H9 (cell line): ENCODE data around the gene ZBTB44. TPM values are rescaled to one million over a fixed set of nuclear protein-coding genes. Genes with fewer than 3 reads are reported as not detected.
"Not testable (repeated sequence)": the region's sequence is repeated elsewhere in the genome, so short reads cannot be mapped to it uniquely, and the experiment has no call there.

Experiments
- DNase-seq: peaks from one replicate; pipeline ENCODE4 v3.0.0-alpha.2; 2017
- H2AFZ ChIP-seq: one replicate; pipeline ENCODE4 v1.6.1; 2013; ENCODE audit warnings: mild to moderate bottlenecking, low read length, control low read depth, moderate library complexity
- H2AK5ac ChIP-seq: 2 replicates; pipeline ENCODE4 v1.6.1; 2013; ENCODE audit warnings: low read length, control low read depth, mixed read lengths; ENCODE audit not compliant: insufficient read length
- H2BK120ac ChIP-seq: one replicate; pipeline ENCODE4 v1.6.1; 2013; ENCODE audit warnings: low read depth, mild to moderate bottlenecking, low read length, control low read depth, inconsistent platforms; ENCODE audit not compliant: poor library complexity, severe bottlenecking
- H2BK12ac ChIP-seq: 2 replicates; pipeline ENCODE4 v1.6.1; 2013; ENCODE audit warnings: low read length, control low read depth, mixed read lengths, low read depth; ENCODE audit not compliant: insufficient read length
- H2BK15ac ChIP-seq: 2 replicates; pipeline ENCODE4 v1.6.1; 2013; ENCODE audit warnings: low read depth, low read length, control low read depth
- H2BK20ac ChIP-seq: one replicate; pipeline ENCODE4 v1.6.1; 2013; ENCODE audit warnings: low read depth, mild to moderate bottlenecking, low read length, control low read depth, inconsistent platforms; ENCODE audit not compliant: poor library complexity, severe bottlenecking
- H2BK5ac ChIP-seq: 2 replicates; pipeline ENCODE4 v1.6.1; 2013; ENCODE audit warnings: low read length, control low read depth, mixed read lengths; ENCODE audit not compliant: insufficient read length
- H3K14ac ChIP-seq: 2 replicates; pipeline ENCODE4 v1.6.1; 2013; ENCODE audit warnings: low read length, control low read depth; ENCODE audit not compliant: insufficient read depth
- H3K18ac ChIP-seq: 2 replicates; pipeline ENCODE4 v1.6.1; 2013; ENCODE audit warnings: low read depth, mild to moderate bottlenecking, mixed read lengths, low read length, control low read depth; ENCODE audit not compliant: insufficient read length
- H3K23ac ChIP-seq: 2 replicates; pipeline ENCODE4 v1.6.1; 2013; ENCODE audit warnings: low read length, control low read depth, mixed read lengths, low read depth; ENCODE audit not compliant: insufficient read length
- H3K23me2 ChIP-seq: 2 replicates; pipeline ENCODE4 v1.6.1; 2013; ENCODE audit warnings: low read depth, mild to moderate bottlenecking, mixed read lengths, low read length, control low read depth; ENCODE audit not compliant: insufficient read length, poor library complexity, severe bottlenecking
- H3K27ac ChIP-seq: 2 replicates; pipeline ENCODE4 v1.5.1; 2013; ENCODE audit warnings: low read length, control low read depth, mixed read lengths, low read depth; ENCODE audit not compliant: insufficient read length
- H3K27me3 ChIP-seq: 2 replicates; pipeline ENCODE4 v1.6.1; 2013; ENCODE audit warnings: low read length, control low read depth, inconsistent platforms; ENCODE audit not compliant: insufficient read depth
- H3K4ac ChIP-seq: 2 replicates; pipeline ENCODE4 v1.6.1; 2013; ENCODE audit warnings: low read depth, mild to moderate bottlenecking, control low read depth, inconsistent platforms, low read length, moderate library complexity
- H3K4me1 ChIP-seq: 2 replicates; pipeline ENCODE4 v1.6.1; 2013; ENCODE audit warnings: low read length, control low read depth, inconsistent platforms; ENCODE audit not compliant: insufficient read depth
- H3K4me2 ChIP-seq: 2 replicates; pipeline ENCODE4 v1.6.1; 2013; ENCODE audit warnings: low read length, control low read depth, mixed read lengths; ENCODE audit not compliant: insufficient read length, insufficient read depth
- H3K56ac ChIP-seq: 2 replicates; pipeline ENCODE4 v1.6.1; 2013; ENCODE audit warnings: low read depth, mild to moderate bottlenecking, mixed read lengths, low read length, control low read depth; ENCODE audit not compliant: insufficient read length
- H3K79me1 ChIP-seq: 2 replicates; pipeline ENCODE4 v1.6.1; 2013; ENCODE audit warnings: low read depth, mild to moderate bottlenecking, moderate library complexity, low read length, control low read depth, inconsistent platforms; ENCODE audit not compliant: insufficient read depth, poor library complexity, severe bottlenecking
- H3K79me2 ChIP-seq: 2 replicates; pipeline ENCODE4 v1.6.1; 2013; ENCODE audit warnings: low read length, control low read depth, inconsistent platforms; ENCODE audit not compliant: insufficient read depth
- H3K9ac ChIP-seq: 2 replicates; pipeline ENCODE4 v1.6.1; 2013; ENCODE audit warnings: low read length, control low read depth, mixed read lengths; ENCODE audit not compliant: insufficient read length; ENCODE audit errors: extremely low read depth
- H3K9me3 ChIP-seq: one replicate; pipeline ENCODE4 v1.6.1; 2013; ENCODE audit warnings: low read depth, low read length, inconsistent platforms; ENCODE audit not compliant: control insufficient read depth
- H3T11ph ChIP-seq: one replicate; pipeline ENCODE4 v1.6.1; 2013; ENCODE audit warnings: mild to moderate bottlenecking, low read length, control low read depth, inconsistent platforms
- H4K20me1 ChIP-seq: one replicate; pipeline ENCODE4 v1.6.1; 2013; ENCODE audit not compliant: control insufficient read depth, insufficient read length, insufficient read depth
- H4K5ac ChIP-seq: 2 replicates; pipeline ENCODE4 v1.6.1; 2013; ENCODE audit warnings: low read depth, mild to moderate bottlenecking, mixed read lengths, low read length, control low read depth; ENCODE audit not compliant: insufficient read length
- H4K8ac ChIP-seq: replicated peaks from 2 replicates; pipeline ENCODE4 v1.6.1; 2013; ENCODE audit warnings: low read length, control low read depth, mixed read lengths, low read depth; ENCODE audit not compliant: insufficient read length
- H4K91ac ChIP-seq: 2 replicates; pipeline ENCODE4 v1.6.1; 2013; ENCODE audit warnings: low read depth, mild to moderate bottlenecking, moderate library complexity, mixed read lengths, low read length, control low read depth; ENCODE audit not compliant: insufficient read length
- H3K27ac Mint-ChIP-seq, 3 experiments: 2 replicates in 2 of 3; 3 replicates in 1 of 3; pipeline ENCODE4 v1.8.0; 2020 to 2021; ENCODE audit warnings: mixed read lengths in 3 of 3, mild to moderate bottlenecking in 1 of 3, moderate library complexity in 1 of 3
- H3K27me3 Mint-ChIP-seq: 2 replicates; pipeline ENCODE4 v1.8.0; 2021; ENCODE audit warnings: low read depth, mild to moderate bottlenecking, moderate library complexity, mixed read lengths
- H3K36me3 Mint-ChIP-seq, 3 experiments: 2 replicates in 2 of 3; 3 replicates in 1 of 3; pipeline ENCODE4 v1.8.0; 2020 to 2021; ENCODE audit warnings: low read depth in 3 of 3, mixed read lengths in 3 of 3; ENCODE audit not compliant: insufficient read depth in 1 of 3
- H3K4me1 Mint-ChIP-seq, 2 experiments: 2 replicates each; pipeline ENCODE4 v1.8.0; 2020; ENCODE audit warnings: mixed read lengths in 2 of 2
- H3K4me3 Mint-ChIP-seq, 2 experiments: 2 replicates in 1 of 2; 3 replicates in 1 of 2; pipeline ENCODE4 v1.8.0; 2020 to 2021; ENCODE audit warnings: mild to moderate bottlenecking in 2 of 2, mixed read lengths in 2 of 2, moderate library complexity in 1 of 2
- H3K9me3 Mint-ChIP-seq, 2 experiments: 2 replicates in 1 of 2; 3 replicates in 1 of 2; pipeline ENCODE4 v1.8.0; 2020; ENCODE audit warnings: mild to moderate bottlenecking in 2 of 2, mixed read lengths in 2 of 2, moderate library complexity in 1 of 2
- CTCF ChIP-seq: fragments of 200-600 bp; sonication (generic); conservative IDR thresholded peaks from 3 replicates; pipeline ENCODE4 v1.8.0; 2021; ENCODE audit warnings: antibody characterized with exemption, mild to moderate bottlenecking
- WGBS: extraction: QIAGEN DNeasy Blood & Tissue Kit; methylation state at CpG from one replicate; pipeline ENCODE4 v1.1.7; 2013; ENCODE audit warnings: missing lambda C conversion rate, low lambda C conversion rate, mixed read lengths; ENCODE audit not compliant: insufficient read length; ENCODE audit errors: extremely low coverage; 5-methylcytosine and 5-hydroxymethylcytosine counted together
- total RNA-seq: library from RNA; stranded (reverse); gene quantifications from 2 replicates; pipeline ENCODE4 v1.2.1, GENCODE V29; 2021

The ZBTB44 gene
- total RNA-seq, 1 experiment from 2014 or later = 67.7 TPM

DNA sequence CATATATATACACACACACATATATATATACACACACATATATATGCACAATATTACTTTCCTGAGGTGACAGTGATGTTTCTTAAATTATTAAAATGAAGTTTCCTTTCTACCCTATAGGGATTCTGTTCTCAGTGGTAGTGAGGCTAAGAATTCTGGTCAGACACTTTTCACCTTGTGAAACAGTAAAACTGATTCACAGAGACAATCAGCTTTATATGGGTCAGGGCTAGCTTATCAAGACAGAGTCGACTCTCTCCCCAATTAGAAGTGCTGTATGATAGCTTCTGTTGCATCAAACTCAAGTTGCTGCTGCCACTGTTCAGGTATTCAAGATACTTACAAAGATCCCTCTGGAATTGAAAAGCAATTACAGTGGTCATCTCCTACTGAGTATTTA is 68.4 kb downstream of the ZBTB44 start:
- peaks cover 5% of the 10 kb centered on the region; the same call in 1 of the 2 replicates for H3K79me2 ChIP-seq
- DNase-seq = no peak
- no peaks in the 10 kb centered on the region for H3K23me2 ChIP-seq
- H2BK5ac ChIP-seq = no peak overlapping the region
- H3K23ac ChIP-seq = no peak overlapping the region
- H2AFZ ChIP-seq = no peak overlapping the region
- H2BK20ac ChIP-seq = no peak overlapping the region
- H3K4me1 Mint-ChIP-seq = peaks cover 23 to 26% of the 10 kb centered on the region in 2 experiments
- H3K79me1 ChIP-seq = no peaks in the 10 kb centered on the region
- no peak overlapping the region for H3K27ac ChIP-seq
- no peaks in the 10 kb centered on the region; the same call in 1 of the 2 replicates for H3K4me1 ChIP-seq
- H2BK12ac ChIP-seq = no peak overlapping the region
- H3K27ac Mint-ChIP-seq = no peak overlapping the region
- no peak overlapping the region for H2BK15ac ChIP-seq
- no peak overlapping the region for H2AK5ac ChIP-seq
- no peak overlapping the region for H4K91ac ChIP-seq
- H3K27me3 Mint-ChIP-seq = no peaks in the 10 kb centered on the region
- H3K4ac ChIP-seq = no peak overlapping the region
- TF ChIP-seq CTCF = no peak
- H3K56ac ChIP-seq = no peak overlapping the region
- no peaks in the 10 kb centered on the region for H3K27me3 ChIP-seq
- no peak overlapping the region for H2BK120ac ChIP-seq
- H3K14ac ChIP-seq = no peak overlapping the region
- H4K5ac ChIP-seq = no peak overlapping the region
- no peaks in the 10 kb centered on the region for H4K20me1 ChIP-seq
- H3K9ac ChIP-seq = no peak overlapping the region
- no peak overlapping the region for H3K4me3 Mint-ChIP-seq
- no peak overlapping the region for H3T11ph ChIP-seq
- no CpG with 5 or more reads among the region's 1 CpG for WGBS
- H3K36me3 Mint-ChIP-seq = peaks cover 0 to 4% (median 0%) of the 10 kb centered on the region in 3 experiments; a peak in 2 of 7 replicates
- H3K9me3 ChIP-seq = no peaks in the 10 kb centered on the region
- H3K18ac ChIP-seq = no peak overlapping the region
- H3K9me3 Mint-ChIP-seq = no peaks in the 10 kb centered on the region; a peak in 1 of 5 replicates
- no peak overlapping the region for H3K4me2 ChIP-seq
- no peak overlapping the region for H4K8ac ChIP-seq

- not testable (repeated sequence) for H3K56ac ChIP-seq, H3K27me3 Mint-ChIP-seq, H3K27me3 ChIP-seq, H3K36me3 Mint-ChIP-seq, H3K4ac ChIP-seq, H3K23ac ChIP-seq, H3K9me3 ChIP-seq, H2BK12ac ChIP-seq, H3K27ac Mint-ChIP-seq, H3K79me1 ChIP-seq, H3K27ac ChIP-seq, H2BK120ac ChIP-seq, H2AK5ac ChIP-seq, H3K9ac ChIP-seq, H3K79me2 ChIP-seq, H3K4me1 ChIP-seq, H4K91ac ChIP-seq, H2BK15ac ChIP-seq, H3K4me2 ChIP-seq, H3K4me3 Mint-ChIP-seq, H3K14ac ChIP-seq, H2BK20ac ChIP-seq, H4K8ac ChIP-seq, H4K5ac ChIP-seq, H2AFZ ChIP-seq, H3K9me3 Mint-ChIP-seq, H3K18ac ChIP-seq, H2BK5ac ChIP-seq, H3K23me2 ChIP-seq, H3T11ph ChIP-seq, DNase-seq, H4K20me1 ChIP-seq
- peaks cover 14 to 18% of the 10 kb centered on the region in 2 experiments for H3K4me1 Mint-ChIP-seq
- no CpG with 5 or more reads among the region's 6 CpGs for WGBS
Observed at GRCh38 chr11:130245375-130245774, 69.3 kb downstream of the ZBTB44 start.
